Spleen (tissue), 11 donors: Measurements from ENCODE around the gene AGT. TPM values are rescaled to one million over a fixed set of nuclear protein-coding genes. Genes with fewer than 3 reads are reported as not detected.

ENCODE experiments used
- DNase-seq: peaks from one replicate; pipeline ENCODE4 v3.0.0-alpha.2; 2020
- H3K27ac ChIP-seq, 8 donors: fragments of 200-600 bp; sonication (generic) in 7 of 8; 1 replicate in 4 of 8; 2 replicates in 4 of 8; pipeline versions ENCODE4 v1.5.0 to v1.8.0; 2016 to 2021; ENCODE audit warnings: inconsistent platforms in 4 of 8, mild to moderate bottlenecking in 4 of 8, moderate library complexity in 1 of 8
- H3K27me3 ChIP-seq, 7 donors: fragments of 200-600 bp; sonication (generic) in 6 of 7; replicated peaks in 1 of 7; 1 replicate in 4 of 7; 2 replicates in 3 of 7; pipeline versions ENCODE4 v1.5.0 to v1.8.0; 2016 to 2021; ENCODE audit warnings: inconsistent platforms in 3 of 7, mild to moderate bottlenecking in 1 of 7
- H3K36me3 ChIP-seq, 6 donors: fragments of 200-600 bp; sonication (generic) in 5 of 6; 1 replicate in 4 of 6; 2 replicates in 2 of 6; pipeline versions ENCODE4 v1.5.0 to v1.8.0; 2016 to 2021; ENCODE audit warnings: inconsistent platforms in 2 of 6
- H3K4me1 ChIP-seq, 6 donors: fragments of 200-600 bp; sonication (generic) in 5 of 6; 1 replicate in 3 of 6; 2 replicates in 3 of 6; pipeline versions ENCODE4 v1.5.0 to v1.8.0; 2016 to 2021; ENCODE audit warnings: inconsistent platforms in 3 of 6
- H3K4me3 ChIP-seq, 8 donors: fragments of 200-600 bp; sonication (generic) in 7 of 8; 1 replicate in 4 of 8; 2 replicates in 4 of 8; pipeline versions ENCODE4 v1.5.0 to v1.8.0; 2016 to 2021; ENCODE audit warnings: inconsistent platforms in 4 of 8, mild to moderate bottlenecking in 4 of 8, moderate library complexity in 2 of 8
- H3K9me3 ChIP-seq, 8 donors: fragments of 200-600 bp; sonication (generic) in 7 of 8; 1 replicate in 4 of 8; 2 replicates in 4 of 8; pipeline versions ENCODE4 v1.5.0 to v1.8.0; 2016 to 2021; ENCODE audit warnings: inconsistent platforms in 4 of 8
- CTCF ChIP-seq, 11 experiments: fragments of 200-600 bp in 7 of 11; fragments of 450-650 bp in 4 of 11; sonication (generic) in 4 of 11; IDR thresholded peaks in 8 of 11; conservative IDR thresholded peaks in 3 of 11; 1 replicate in 7 of 11; 2 replicates in 4 of 11; pipeline versions ENCODE4 v1.4.0 to v1.8.0; 2016 to 2021; ENCODE audit warnings: antibody characterized with exemption in 11 of 11, inconsistent platforms in 4 of 11, mild to moderate bottlenecking in 1 of 11
- POLR2A ChIP-seq, 3 donors: fragments of 450-650 bp; IDR thresholded peaks; one replicate each; pipeline ENCODE4 v1.5.1; 2017; ENCODE audit warnings: antibody characterized with exemption in 3 of 3, mild to moderate bottlenecking in 1 of 3
- POLR2AphosphoS5 ChIP-seq, 3 donors: sonication (generic); formaldehyde crosslinking; IDR thresholded peaks; one replicate each; pipeline ENCODE4 v1.5.1; 2017; ENCODE audit warnings: antibody characterized with exemption in 3 of 3
- WGBS, 5 donors: extraction: QIAGEN DNeasy Blood & Tissue Kit in 3 of 5; methylation state at CpG; one replicate each; pipeline versions ENCODE4 v1.1.5 to v1.1.7; 2013 to 2018; 5-methylcytosine and 5-hydroxymethylcytosine counted together
- intact Hi-C: fragments of 100-400 bp; cut with DNase I; formaldehyde crosslinking; loops from one replicate; pipeline ENCODE4 v1.15.0; 2023; ENCODE audit warnings: low total_unique reads
- polyA plus RNA-seq, 3 donors: library from polyadenylated mRNA; stranded (reverse); fragments of 200-250 nt; gene quantifications; one replicate each; pipeline ENCODE4 v1.2.1, GENCODE V29; 2013
- total RNA-seq, 7 donors: library from RNA; depleted of rRNA in 3 of 7; stranded (reverse); fragments of >200 nt in 3 of 7; fragmentation: NEBNext Ultra II Directional in 4 of 7; extraction: Animal tissue kit (Norgen Biotek cat#: 25700) in 4 of 7; gene quantifications; one replicate each; pipeline versions ENCODE4 v1.1.0 to v1.2.1, GENCODE V29; 2016 to 2021
- donor health status: healthy with polysubstance abuse.
- donor health status: DM: no; HTN: no; CAD: no; lungs with moderate emphysema.
- donor health status: DM: no; HTN: no; CAD: no.
- donor health status: Bipolar disorder and iron deficiency.
- donor health status: healthy.
- donor health status: DM: no; HTN: no; CAD: no.
- donor health status: DM: yes; HTN: yes; CAD: no.

The AGT gene
- total and polyA plus RNA-seq, 10 donors: 0.06 to 0.26 (median 0.16) TPM; not detected in 2

- H3K36me3 ChIP-seq: no peaks in the 10 kb centered on the region
- peaks cover 0 to 13% (median 0%) of the 10 kb centered on the region in 7 donors for H3K27me3 ChIP-seq
- intact Hi-C loops: no loop called here
- TF ChIP-seq POLR2A (IDR thresholded peaks at IDR 0.05) (no peak), POLR2AphosphoS5 (IDR thresholded peaks at IDR 0.05) (no peak), CTCF (IDR thresholded peaks at IDR 0.05 in 8 of 11, conservative IDR thresholded peaks at IDR 0.05 in 3 of 11) (no peak)
- H3K9me3 ChIP-seq: no peaks in the 10 kb centered on the region
- no peak overlapping the region for H3K4me3 ChIP-seq
- no peaks in the 10 kb centered on the region for H3K4me1 ChIP-seq
- WGBS, 5 donors: 84 to 91% (median 85%) methylated on average over 16 of the region's 16 CpGs
- no peak for DNase-seq
- H3K27ac ChIP-seq: no peak overlapping the region
These were observed 5.0 kb downstream of the AGT start for GRCh38 chr1:230708631-230709580.

- intact Hi-C loops: no loop called here
- peaks cover 0 to 6% (median 0%) of the 10 kb centered on the region in 7 donors for H3K27me3 ChIP-seq
- no peaks in the 10 kb centered on the region for H3K36me3 ChIP-seq
- no peaks in the 10 kb centered on the region for H3K9me3 ChIP-seq
- 38 to 50% (median 44%) methylated on average over 18 to 22 of the region's 22 CpGs for WGBS, 5 donors
- H3K27ac ChIP-seq: no peak overlapping the region
- no peak overlapping the region for H3K4me3 ChIP-seq
- TF ChIP-seq POLR2A (IDR thresholded peaks at IDR 0.05) (no peak), CTCF (IDR thresholded peaks at IDR 0.05 in 8 of 11, conservative IDR thresholded peaks at IDR 0.05 in 3 of 11) (no peak), POLR2AphosphoS5 (IDR thresholded peaks at IDR 0.05) (no peak)
- H3K4me1 ChIP-seq: no peaks in the 10 kb centered on the region
- no peak for DNase-seq
These were observed 5.9 kb downstream of the AGT start for GRCh38 chr1:230707732-230708630.

GRCh38 chr1:230706887-230707731 is 6.8 kb downstream of the AGT start:
- Histone ChIP-seq H3K9me3 (no peaks in the 10 kb centered on the region), H3K27ac (no peak overlapping the region), H3K27me3 (peaks cover 0 to 6% (median 0%) of the 10 kb centered on the region in 7 donors), H3K4me3 (no peak overlapping the region), H3K36me3 (no peaks in the 10 kb centered on the region), H3K4me1 (no peaks in the 10 kb centered on the region)
- TF ChIP-seq POLR2A (IDR thresholded peaks at IDR 0.05): no peak
- TF ChIP-seq CTCF (IDR thresholded peaks at IDR 0.05 in 8 of 11, conservative IDR thresholded peaks at IDR 0.05 in 3 of 11): no peak
- no peak for TF ChIP-seq POLR2AphosphoS5 (IDR thresholded peaks at IDR 0.05)
- WGBS, 5 donors: 84 to 92% (median 85%) methylated on average over 19 to 20 of the region's 20 CpGs
- DNase-seq: no peak
- intact Hi-C loops: no loop called here
